Measurements from ENCODE around the gene SHISA9. TPM values are rescaled to one million over a fixed set of nuclear protein-coding genes. Genes with fewer than 3 reads are reported as not detected.

Gene SHISA9
- total RNA-seq, 4 donors from 2014 or later: not detected

DNA sequence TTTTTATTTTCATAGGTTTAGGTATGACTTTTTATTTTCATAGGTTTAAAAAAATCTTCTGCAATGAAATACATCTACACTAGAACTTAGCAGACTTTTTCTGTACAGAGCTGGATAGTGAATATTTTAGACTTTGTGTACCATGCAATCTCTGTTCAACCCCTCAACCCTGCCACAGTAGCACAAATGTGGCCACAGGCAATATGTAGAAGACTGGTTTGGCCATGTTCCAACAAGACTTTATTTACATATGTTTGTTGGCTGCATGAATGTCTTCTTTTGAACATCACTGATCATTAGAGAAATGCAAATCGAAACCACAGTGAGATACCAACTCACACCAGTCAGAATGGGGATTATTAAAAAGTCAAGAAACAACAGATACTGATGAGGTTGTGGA, 229.2 kb downstream of the SHISA9 start:
- Histone ChIP-seq H3K27me3 (no peaks in the 10 kb centered on the region), H3K9me3 (no peaks in the 10 kb centered on the region), H3K4me1 (no peaks in the 10 kb centered on the region), H3K4me3 (no peak overlapping the region), H3K36me3 (no peaks in the 10 kb centered on the region), H3K27ac (no peak overlapping the region)
- in situ Hi-C loops (cut with MboI; ENCODE audit: low sequenced_read_pairs in 4 of 4): loop anchor here in 1 of 4 donors (25.0 kb wide), 1 partner anchor 93 kb away; no protein-coding TSS in a partner anchor
- intact Hi-C loops (cut with DNase I; ENCODE audit: low total_unique reads): no loop called here
- ATAC-seq (no peak), DNase-seq (no peak)
- TF ChIP-seq CTCF (IDR thresholded peaks at IDR 0.05 in 4 of 5, conservative IDR thresholded peaks at IDR 0.05 in 1 of 5): no peak
- no peak for TF ChIP-seq POLR2A (IDR thresholded peaks at IDR 0.05)

- in situ Hi-C loops (cut with MboI; ENCODE audit: low sequenced_read_pairs in 4 of 4) (loop anchor here in 1 of 4 donors (25.0 kb wide), 1 partner anchor 98 kb away; no protein-coding TSS in a partner anchor), intact Hi-C loops (cut with DNase I; ENCODE audit: low total_unique reads) (no loop called here)
- no peaks in the 10 kb centered on the region for H3K4me1 ChIP-seq
- no peaks in the 10 kb centered on the region for H3K9me3 ChIP-seq
- ATAC-seq (no peak), DNase-seq (no peak)
- H3K27ac ChIP-seq: no peak overlapping the region
- TF ChIP-seq CTCF (IDR thresholded peaks at IDR 0.05 in 4 of 5, conservative IDR thresholded peaks at IDR 0.05 in 1 of 5) (no peak), POLR2A (IDR thresholded peaks at IDR 0.05) (no peak)
- no peaks in the 10 kb centered on the region for H3K36me3 ChIP-seq
- H3K27me3 ChIP-seq: no peaks in the 10 kb centered on the region
- no peak overlapping the region for H3K4me3 ChIP-seq
Measured at GRCh38 chr16:13134836-13135235, 233.4 kb downstream of the SHISA9 start.

- intact Hi-C loops (cut with DNase I; ENCODE audit: low total_unique reads): no loop called here
- H3K27me3 ChIP-seq: no peaks in the 10 kb centered on the region
Measured at GRCh38 chr16:13136901-13137300, 235.5 kb downstream of the SHISA9 start.

DNA sequence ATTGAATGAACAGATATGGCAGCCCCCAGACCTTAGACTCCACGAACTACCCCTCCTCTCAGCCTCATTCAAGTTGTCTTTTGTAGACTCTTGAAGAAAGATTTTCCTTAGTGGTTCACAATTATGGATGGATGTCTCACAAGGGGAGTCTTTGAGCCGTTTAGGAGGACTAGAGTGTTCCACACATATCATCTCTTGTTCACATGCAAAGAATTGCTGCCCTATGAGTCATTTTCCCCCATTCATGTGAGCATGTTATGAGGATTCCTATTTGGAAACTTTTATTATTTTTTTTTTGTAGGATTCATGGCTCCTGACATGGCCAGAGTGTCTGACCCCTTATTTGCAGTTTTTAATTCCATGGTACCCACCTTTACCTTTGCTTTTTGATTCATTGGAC, 237.1 kb downstream of the SHISA9 start:
- no peak for ATAC-seq
- DNase-seq: no peak
- Histone ChIP-seq H3K27ac (no peak overlapping the region), H3K4me1 (no peaks in the 10 kb centered on the region), H3K9me3 (no peaks in the 10 kb centered on the region), H3K36me3 (no peaks in the 10 kb centered on the region), H3K27me3 (no peaks in the 10 kb centered on the region), H3K4me3 (no peak overlapping the region)
- intact Hi-C loops (cut with DNase I; ENCODE audit: low total_unique reads) (no loop called here), in situ Hi-C loops (cut with MboI; ENCODE audit: low sequenced_read_pairs in 4 of 4) (loop anchor here in 1 of 4 donors (25.0 kb wide), 1 partner anchor 101 kb away; no protein-coding TSS in a partner anchor)
- no peak for TF ChIP-seq POLR2A (IDR thresholded peaks at IDR 0.05)
- TF ChIP-seq CTCF (IDR thresholded peaks at IDR 0.05 in 4 of 5, conservative IDR thresholded peaks at IDR 0.05 in 1 of 5): no peak

More at GRCh38 chr16:13136901-13137300, 235.5 kb downstream of the SHISA9 start:
- ATAC-seq (no peak), DNase-seq (no peak)
- no peak overlapping the region for H3K4me3 ChIP-seq
- in situ Hi-C loops (cut with MboI; ENCODE audit: low sequenced_read_pairs in 4 of 4): loop anchor here in 1 of 4 donors (25.0 kb wide), 1 partner anchor 100 kb away; no protein-coding TSS in a partner anchor
- H3K36me3 ChIP-seq: no peaks in the 10 kb centered on the region
- no peaks in the 10 kb centered on the region for H3K4me1 ChIP-seq
- H3K9me3 ChIP-seq: no peaks in the 10 kb centered on the region
- H3K27ac ChIP-seq: no peak overlapping the region
- no peak for TF ChIP-seq POLR2A (IDR thresholded peaks at IDR 0.05)
- TF ChIP-seq CTCF (IDR thresholded peaks at IDR 0.05 in 4 of 5, conservative IDR thresholded peaks at IDR 0.05 in 1 of 5): no peak
